CD14-positive monocyte (primary cell): ENCODE measurements around the gene KDM6A. TPM values are rescaled to one million over a fixed set of nuclear protein-coding genes. Genes with fewer than 3 reads are reported as not detected.
A peak's percentile ranks its signal among the peaks of the same experiment; 100 is the strongest.

Experiments used
- DNase-seq, 3 donors: peaks; one replicate each; pipeline ENCODE4 v3.0.0-alpha.2; 2011 to 2022
- H2AFZ ChIP-seq: 2 replicates; pipeline ENCODE4 v1.6.0; 2012; ENCODE audit warnings: mild to moderate bottlenecking, low read depth, low read length, inconsistent platforms; ENCODE audit not compliant: insufficient read depth, poor library complexity, severe bottlenecking
- H3K27ac ChIP-seq, 2 donors: 1 replicate in 1 of 2; 2 replicates in 1 of 2; pipeline ENCODE4 v1.5.1; 2012 to 2013; ENCODE audit warnings: low read length in 2 of 2, control low read depth in 1 of 2, inconsistent platforms in 1 of 2, low read depth in 1 of 2, mild to moderate bottlenecking in 1 of 2
- H3K27me3 ChIP-seq, 2 donors: one replicate each; pipeline versions ENCODE4 v1.6.0 to v1.6.1; 2011 to 2013; ENCODE audit warnings: low read length in 2 of 2; ENCODE audit not compliant: control insufficient read depth in 2 of 2, insufficient read depth in 2 of 2
- H3K36me3 ChIP-seq, 2 donors: replicated peaks in 1 of 2; 1 replicate in 1 of 2; 2 replicates in 1 of 2; pipeline versions ENCODE4 v1.5.1 to v1.6.1; 2012 to 2013; ENCODE audit warnings: low read length in 2 of 2, control low read depth in 1 of 2, inconsistent platforms in 1 of 2, mild to moderate bottlenecking in 1 of 2; ENCODE audit not compliant: insufficient read depth in 2 of 2, control insufficient read depth in 1 of 2
- H3K4me1 ChIP-seq, 2 donors: 1 replicate in 1 of 2; 2 replicates in 1 of 2; pipeline versions ENCODE4 v1.5.1 to v1.6.1; 2012 to 2013; ENCODE audit warnings: low read length in 2 of 2, control low read depth in 1 of 2, inconsistent platforms in 1 of 2, mild to moderate bottlenecking in 1 of 2, moderate library complexity in 1 of 2; ENCODE audit not compliant: insufficient read depth in 2 of 2, control insufficient read depth in 1 of 2
- H3K4me2 ChIP-seq: replicated peaks from 2 replicates; pipeline ENCODE3; 2012; ENCODE audit warnings: low read length, moderate library complexity, mild to moderate bottlenecking; ENCODE audit not compliant: poor library complexity, severe bottlenecking; ENCODE audit errors: extremely low read depth
- H3K4me3 ChIP-seq, 3 experiments: fragments of 200-600 bp in 1 of 3; sonication (generic) in 1 of 3; replicated peaks in 1 of 3; 1 replicate in 2 of 3; 2 replicates in 1 of 3; pipeline ENCODE4 v1.5.1; 2011 to 2013; ENCODE audit warnings: low read length in 3 of 3, mild to moderate bottlenecking in 3 of 3, control low read depth in 2 of 3, low read depth in 2 of 3, inconsistent platforms in 1 of 3, moderate library complexity in 1 of 3
- H3K79me2 ChIP-seq: 2 replicates; pipeline ENCODE4 v1.6.0; 2012; ENCODE audit warnings: mild to moderate bottlenecking, control low read depth, inconsistent platforms, low read length, moderate library complexity; ENCODE audit not compliant: insufficient read depth
- H3K9ac ChIP-seq: 2 replicates; pipeline ENCODE4 v1.6.0; 2017; ENCODE audit warnings: low read length, mild to moderate bottlenecking; ENCODE audit not compliant: insufficient read depth, poor library complexity, severe bottlenecking
- H3K9me3 ChIP-seq, 2 donors: replicated peaks in 1 of 2; 1 replicate in 1 of 2; 2 replicates in 1 of 2; pipeline versions ENCODE4 v1.5.1 to v1.6.1; 2012 to 2013; ENCODE audit warnings: low read length in 2 of 2, control low read depth in 1 of 2; ENCODE audit not compliant: control insufficient read depth in 1 of 2, insufficient read depth in 1 of 2
- H4K20me1 ChIP-seq: 2 replicates; pipeline ENCODE4 v1.6.0; 2012; ENCODE audit warnings: mild to moderate bottlenecking, low read length, control low read depth, moderate library complexity; ENCODE audit not compliant: insufficient read depth
- H3K27ac Mint-ChIP-seq, 7 donors: one replicate each; pipeline ENCODE4 v1.8.0; 2020; ENCODE audit warnings: mild to moderate bottlenecking in 7 of 7, mixed read lengths in 7 of 7, moderate library complexity in 6 of 7, inconsistent platforms in 2 of 7
- H3K27me3 Mint-ChIP-seq, 3 donors: one replicate each; pipeline ENCODE4 v1.8.0; 2021 to 2022; ENCODE audit warnings: low read depth in 3 of 3, mild to moderate bottlenecking in 3 of 3, mixed read lengths in 3 of 3, moderate library complexity in 3 of 3, inconsistent platforms in 1 of 3
- H3K36me3 Mint-ChIP-seq, 2 donors: one replicate each; pipeline ENCODE4 v1.8.0; 2020; ENCODE audit warnings: mixed read lengths in 2 of 2, inconsistent platforms in 1 of 2, mild to moderate bottlenecking in 1 of 2
- H3K4me1 Mint-ChIP-seq: one replicate; pipeline ENCODE4 v1.8.0; 2020; ENCODE audit warnings: mild to moderate bottlenecking, mixed read lengths
- H3K4me3 Mint-ChIP-seq, 2 donors: one replicate each; pipeline ENCODE4 v1.8.0; 2020; ENCODE audit warnings: mild to moderate bottlenecking in 2 of 2, mixed read lengths in 2 of 2, moderate library complexity in 1 of 2
- H3K9me3 Mint-ChIP-seq, 7 donors: one replicate each; pipeline ENCODE4 v1.8.0; 2020 to 2022; ENCODE audit warnings: mixed read lengths in 7 of 7, mild to moderate bottlenecking in 6 of 7, moderate library complexity in 6 of 7, inconsistent platforms in 2 of 7
- CTCF ChIP-seq: fragments of 200-600 bp; IDR thresholded peaks from one replicate; pipeline ENCODE4 v1.8.0; 2022; ENCODE audit warnings: antibody characterized with exemption, mild to moderate bottlenecking
- WGBS: methylation state at CpG from one replicate; pipeline ENCODE4 v1.1.5; 2013; ENCODE audit warnings: missing lambda C conversion rate; ENCODE audit not compliant: insufficient coverage; 5-methylcytosine and 5-hydroxymethylcytosine counted together
- intact Hi-C, 2 donors: fragments of 100-400 bp; cut with micrococcal nuclease; formaldehyde crosslinking; loops; one replicate each; pipeline versions ENCODE4 v1.15.0 to v1.15.1; 2023
- polyA plus RNA-seq, 3 donors: library from polyadenylated mRNA; depleted of rRNA in 1 of 3; unstranded in 2 of 3; stranded (reverse) in 1 of 3; fragments of 300-500 nt in 2 of 3; fragments of >200 nt in 1 of 3; fragmentation: Illumina TruSeq in 2 of 3; gene quantifications; 1 replicate in 2 of 3; 2 replicates in 1 of 3; pipeline ENCODE4 v1.2.3, GENCODE V29; 2012 to 2021

KDM6A gene
- polyA plus RNA-seq, 3 donors = 7.6 to 35.0 (median 13.8) TPM

GRCh38 chrX:45154462-45154861, 281.5 kb downstream of the KDM6A start:
- Mint-ChIP-seq H3K27ac (peak overlapping the region in 1 of 7 donors; percentile 16), H3K36me3 (no peaks in the 10 kb centered on the region), H3K4me1 (peaks cover 7% of the 10 kb centered on the region), H3K27me3 (peaks cover 0 to 18% (median 3%) of the 10 kb centered on the region in 3 donors), H3K4me3 (no peak overlapping the region), H3K9me3 (peaks cover 0 to 2% (median 0%) of the 10 kb centered on the region in 7 donors)
- no peak for DNase-seq
- intact Hi-C loops = no loop called here
- Histone ChIP-seq H3K9me3 (no peaks in the 10 kb centered on the region), H3K27me3 (no peaks in the 10 kb centered on the region), H3K4me3 (no peak overlapping the region), H3K9ac (no peak overlapping the region), H3K4me1 (no peaks in the 10 kb centered on the region), H4K20me1 (no peaks in the 10 kb centered on the region), H3K4me2 (no peak overlapping the region), H2AFZ (no peak overlapping the region), H3K36me3 (no peaks in the 10 kb centered on the region), H3K79me2 (no peaks in the 10 kb centered on the region), H3K27ac (no peak overlapping the region)
- TF ChIP-seq CTCF = no peak

- Histone ChIP-seq H4K20me1 (no peaks in the 10 kb centered on the region), H3K9ac (no peak overlapping the region), H3K4me3 (no peak overlapping the region), H3K36me3 (no peaks in the 10 kb centered on the region), H3K4me1 (no peaks in the 10 kb centered on the region), H3K4me2 (no peak overlapping the region), H3K79me2 (no peaks in the 10 kb centered on the region), H3K27me3 (no peaks in the 10 kb centered on the region), H2AFZ (no peak overlapping the region), H3K27ac (no peak overlapping the region), H3K9me3 (no peaks in the 10 kb centered on the region)
- no peak for TF ChIP-seq CTCF
- intact Hi-C loops = no loop called here
- DNase-seq = no peak
- Mint-ChIP-seq H3K36me3 (no peaks in the 10 kb centered on the region), H3K4me3 (no peak overlapping the region), H3K27me3 (peaks cover 0 to 17% (median 0%) of the 10 kb centered on the region in 3 donors), H3K4me1 (peaks cover 7% of the 10 kb centered on the region), H3K9me3 (peaks cover 0 to 11% (median 4%) of the 10 kb centered on the region in 7 donors), H3K27ac (no peak overlapping the region)
- WGBS = 95% methylated on average over 6 of the region's 22 CpGs
Measured at GRCh38 chrX:45157647-45158046, 284.7 kb downstream of the KDM6A start.

Other genes with a start within 250 kb of the KDM6A start
- not detected for gene DUSP21, start 29.2 kb upstream of the KDM6A start, polyA plus RNA-seq